ENCODE measurements around the gene ZBTB9. TPM values are rescaled to one million over a fixed set of nuclear protein-coding genes. Genes with fewer than 3 reads are reported as not detected.
"Not testable (repeated sequence)": the region's sequence is repeated elsewhere in the genome, so short reads cannot be mapped to it uniquely, and the experiment has no call there.

Gene ZBTB9
- total and polyA plus RNA-seq, 2 experiments from 2014 or later, result 5.0 to 5.1 TPM

- Histone ChIP-seq H3K4me3 (no peak overlapping the region), H4K20me1 (ENCODE audit: insufficient read depth, poor library complexity, severe bottlenecking) (no peaks in the 10 kb centered on the region), H3K27me3 (no peaks in the 10 kb centered on the region), H3K9me3 (ENCODE audit: low read depth) (no peaks in the 10 kb centered on the region), H3K4me2 (no peak overlapping the region), H3K36me3 (replicated peaks; ENCODE audit: insufficient read depth, low read depth) (no peaks in the 10 kb centered on the region), H3K9me2 (replicated peaks; ENCODE audit: insufficient read depth) (no peaks in the 10 kb centered on the region), H3K4me1 (ENCODE audit: insufficient read depth) (no peaks in the 10 kb centered on the region), H3K79me2 (no peaks in the 10 kb centered on the region), H2AFZ (no peak overlapping the region), H3K27ac (no peak overlapping the region)
- 48% methylated on average over 3 of the region's 3 CpGs for WGBS (ENCODE audit: low lambda C conversion rate, missing lambda C conversion rate)
- no peak for DNase-seq (ENCODE audit: low spot score)
- TF ChIP-seq CTCF (IDR thresholded peaks at IDR 0.05; ENCODE audit: poor library complexity) (no peak), EZH2 (IDR thresholded peaks at IDR 0.05; ENCODE audit: borderline replicate concordance) (no peak), EZH2phosphoT487 (IDR thresholded peaks at IDR 0.05; ENCODE audit: low read depth, severe bottlenecking, unreplicated experiment) (no peak)
Measured at GRCh38 chr6:33483678-33484077, 29.3 kb downstream of the ZBTB9 start.

- not testable (repeated sequence) for H3K79me2 ChIP-seq; H3K9me3 ChIP-seq (ENCODE audit: low read depth); H3K27me3 ChIP-seq; H2AFZ ChIP-seq; H3K4me2 ChIP-seq; H3K9me2 ChIP-seq (replicated peaks; ENCODE audit: insufficient read depth); H3K4me1 ChIP-seq (ENCODE audit: insufficient read depth); DNase-seq (ENCODE audit: low spot score); H3K36me3 ChIP-seq (replicated peaks; ENCODE audit: insufficient read depth, low read depth); H4K20me1 ChIP-seq (ENCODE audit: insufficient read depth, poor library complexity, severe bottlenecking); H3K4me3 ChIP-seq; H3K27ac ChIP-seq
- 45% methylated on average over 3 of the region's 6 CpGs for WGBS (ENCODE audit: low lambda C conversion rate, missing lambda C conversion rate)
Measured at GRCh38 chr6:33484673-33485262, 30.4 kb downstream of the ZBTB9 start.

GRCh38 chr6:33485680-33486079, 31.3 kb downstream of the ZBTB9 start:
- H3K27ac ChIP-seq; H3K79me2 ChIP-seq; H2AFZ ChIP-seq; H4K20me1 ChIP-seq (ENCODE audit: insufficient read depth, poor library complexity, severe bottlenecking); H3K4me3 ChIP-seq; DNase-seq (ENCODE audit: low spot score); H3K9me3 ChIP-seq (ENCODE audit: low read depth); H3K4me1 ChIP-seq (ENCODE audit: insufficient read depth); H3K36me3 ChIP-seq (replicated peaks; ENCODE audit: insufficient read depth, low read depth); H3K4me2 ChIP-seq; H3K9me2 ChIP-seq (replicated peaks; ENCODE audit: insufficient read depth); H3K27me3 ChIP-seq: not testable (repeated sequence)
- 98% methylated on average over 6 of the region's 25 CpGs for WGBS (ENCODE audit: low lambda C conversion rate, missing lambda C conversion rate)

GRCh38 chr6:33488339-33488738, 34.0 kb downstream of the ZBTB9 start:
- Histone ChIP-seq H3K9me2 (replicated peaks; ENCODE audit: insufficient read depth) (no peaks in the 10 kb centered on the region), H3K4me2 (no peak overlapping the region), H3K4me1 (ENCODE audit: insufficient read depth) (no peaks in the 10 kb centered on the region), H3K27me3 (no peaks in the 10 kb centered on the region), H3K4me3 (no peak overlapping the region), H3K9me3 (ENCODE audit: low read depth) (no peaks in the 10 kb centered on the region), H3K27ac (peak overlapping the region; percentile 48), H4K20me1 (ENCODE audit: insufficient read depth, poor library complexity, severe bottlenecking) (no peaks in the 10 kb centered on the region), H3K79me2 (no peaks in the 10 kb centered on the region), H2AFZ (peak overlapping the region; percentile 1), H3K36me3 (replicated peaks; ENCODE audit: insufficient read depth, low read depth) (no peaks in the 10 kb centered on the region)
- TF ChIP-seq EZH2 (IDR thresholded peaks at IDR 0.05; ENCODE audit: borderline replicate concordance) (no peak), CTCF (IDR thresholded peaks at IDR 0.05; ENCODE audit: poor library complexity) (no peak), EZH2phosphoT487 (IDR thresholded peaks at IDR 0.05; ENCODE audit: low read depth, severe bottlenecking, unreplicated experiment) (no peak)
- WGBS (ENCODE audit: low lambda C conversion rate, missing lambda C conversion rate), result 86% methylated on average over 7 of the region's 7 CpGs
- DNase-seq (ENCODE audit: low spot score), result no peak
